T-cell (primary cell): Measurements from ENCODE around the gene NHP2. TPM values are rescaled to one million over a fixed set of nuclear protein-coding genes. Genes with fewer than 3 reads are reported as not detected.

ENCODE experiments used
- ATAC-seq, 4 experiments: fragments of 200-7000 bp in 3 of 4; fragments of 150-1000 bp in 1 of 4; cut with Tn5 transposase; replicated peaks in 1 of 4; 1 replicate in 3 of 4; 2 replicates in 1 of 4; pipeline ENCODE4 v1.10.0; 2021; ENCODE audit warnings: moderate library complexity in 3 of 4, mild to moderate bottlenecking in 2 of 4, moderate number of reproducible peaks in 1 of 4
- CTCF ChIA-PET, 2 donors: fragments of 300-600 bp; sonication (Branson Sonifier 250); formaldehyde crosslinking; loops; one replicate each; lab custom pipeline; 2022; ENCODE audit warnings: antibody characterized with exemption in 2 of 2; lab: Charles Lee
- POLR2A ChIA-PET, 2 donors: fragments of 300-600 bp; sonication (Branson Sonifier 250); formaldehyde crosslinking; loops; one replicate each; lab custom pipeline; 2022; ENCODE audit warnings: antibody characterized with exemption in 2 of 2; lab: Charles Lee
- DNase-seq, 35 experiments: peaks; one replicate each; pipeline versions ENCODE4 v3.0.0 to v3.0.0-alpha.2; 2013 to 2023
- H3K27ac ChIP-seq: one replicate; pipeline ENCODE4 v1.5.1; 2013; ENCODE audit warnings: low read length
- H3K27me3 ChIP-seq, 2 experiments: replicated peaks in 1 of 2; 1 replicate in 1 of 2; 2 replicates in 1 of 2; pipeline versions ENCODE4 v1.6.1 to v1.7.0; 2013; ENCODE audit warnings: low read length in 1 of 2, mixed read lengths in 1 of 2; ENCODE audit not compliant: control insufficient read depth in 2 of 2, insufficient read depth in 2 of 2; ENCODE audit errors: extremely low read depth in 1 of 2
- H3K36me3 ChIP-seq, 2 donors: 1 replicate in 1 of 2; 2 replicates in 1 of 2; pipeline versions ENCODE4 v1.6.1 to v1.7.0; 2013; ENCODE audit warnings: low read length in 1 of 2; ENCODE audit not compliant: control insufficient read depth in 2 of 2, insufficient read depth in 1 of 2; ENCODE audit errors: extremely low read depth in 1 of 2
- H3K4me1 ChIP-seq, 2 experiments: 1 replicate in 1 of 2; 2 replicates in 1 of 2; pipeline versions ENCODE4 v1.6.1 to v1.7.0; 2013; ENCODE audit warnings: low read length in 2 of 2, mixed read lengths in 1 of 2; ENCODE audit not compliant: insufficient read depth in 2 of 2, control insufficient read depth in 1 of 2; ENCODE audit errors: extremely low read depth in 1 of 2
- H3K4me3 ChIP-seq, 2 donors: 1 replicate in 1 of 2; 2 replicates in 1 of 2; pipeline versions ENCODE4 v1.5.1 to v1.7.0; 2013; ENCODE audit warnings: mild to moderate bottlenecking in 2 of 2, low read length in 1 of 2, moderate library complexity in 1 of 2; ENCODE audit not compliant: control insufficient read depth in 1 of 2; ENCODE audit errors: extremely low read depth in 1 of 2
- H3K9me3 ChIP-seq: 2 replicates; pipeline ENCODE4 v1.7.0; 2013
- H3K27ac Mint-ChIP-seq, 2 donors: one replicate each; pipeline ENCODE4 v1.8.0; 2020 to 2021; ENCODE audit warnings: mild to moderate bottlenecking in 2 of 2, mixed read lengths in 2 of 2
- H3K27me3 Mint-ChIP-seq, 2 donors: one replicate each; pipeline ENCODE4 v1.8.0; 2021 to 2022; ENCODE audit warnings: mixed read lengths in 2 of 2
- H3K36me3 Mint-ChIP-seq: one replicate; pipeline ENCODE4 v1.8.0; 2021; ENCODE audit warnings: mixed read lengths
- H3K4me1 Mint-ChIP-seq, 3 donors: one replicate each; pipeline ENCODE4 v1.8.0; 2020 to 2022; ENCODE audit warnings: mixed read lengths in 3 of 3, mild to moderate bottlenecking in 1 of 3
- H3K4me3 Mint-ChIP-seq, 3 donors: one replicate each; pipeline ENCODE4 v1.8.0; 2020 to 2022; ENCODE audit warnings: mild to moderate bottlenecking in 3 of 3, mixed read lengths in 3 of 3, moderate library complexity in 3 of 3
- H3K9me3 Mint-ChIP-seq, 3 donors: one replicate each; pipeline ENCODE4 v1.8.0; 2020 to 2022; ENCODE audit warnings: mixed read lengths in 3 of 3
- WGBS: methylation state at CpG from one replicate; pipeline ENCODE4 v1.1.5; 2013; ENCODE audit warnings: missing lambda C conversion rate; ENCODE audit not compliant: insufficient coverage; 5-methylcytosine and 5-hydroxymethylcytosine counted together
- total RNA-seq, 35 experiments: library from RNA in 6 of 35; stranded (reverse) in 6 of 35; fragments of 120-200 nt in 1 of 35; gene quantifications; one replicate each; pipeline versions ENCODE4 v1.2.1 to v1.2.4 and lab custom pipeline; 2013 to 2026

The NHP2 gene
- total RNA-seq, 5 donors from 2014 or later (not counting 1 experiment from before 2014, with no cell fraction given): 61.2 to 95.6 (median 91.2) TPM

- Histone ChIP-seq H3K4me1 (peaks cover 0 to 2% of the 10 kb centered on the region in 2 experiments), H3K4me3 (no peak overlapping the region), H3K27me3 (no peaks in the 10 kb centered on the region), H3K9me3 (no peaks in the 10 kb centered on the region), H3K36me3 (no peaks in the 10 kb centered on the region), H3K27ac (no peak overlapping the region)
- no peak for DNase-seq
- peaks cover 7 to 8% (median 7%) of the 10 kb centered on the region in 3 donors for H3K4me1 Mint-ChIP-seq
- peak in 2 of 4 experiments; percentile 16 to 42 for ATAC-seq
- H3K27ac Mint-ChIP-seq: peak overlapping the region in 1 of 2 donors; percentile 25
- 5% methylated on average over 3 of the region's 4 CpGs for WGBS
- POLR2A ChIA-PET: interaction anchor here in 1 of 2 donors (0.6 kb wide), 1 partner anchor 8 kb away, joined by 5 read pairs; no protein-coding TSS in a partner anchor
- H3K9me3 Mint-ChIP-seq: no peaks in the 10 kb centered on the region
- no peaks in the 10 kb centered on the region for H3K36me3 Mint-ChIP-seq
- CTCF ChIA-PET: interaction anchor here in 1 of 2 donors (1.0 kb wide), 1 partner anchor 107 kb away, joined by 3 read pairs; no protein-coding TSS in a partner anchor
- H3K4me3 Mint-ChIP-seq: no peak overlapping the region
- peaks cover 9 to 12% of the 10 kb centered on the region in 2 donors for H3K27me3 Mint-ChIP-seq
Measured at GRCh38 chr5:178182158-178182876, 28.6 kb upstream of the NHP2 start.

GRCh38 chr5:178180141-178180863 is 26.6 kb upstream of the NHP2 start:
- ChIA-PET CTCF (no interaction called here), POLR2A (interaction anchor here in 1 of 2 donors (0.5 kb wide), 1 partner anchor 39 kb away, joined by 4 read pairs; no protein-coding TSS in a partner anchor)
- H3K27me3 ChIP-seq: no peaks in the 10 kb centered on the region
- no peak for ATAC-seq
- no peak overlapping the region for H3K4me3 ChIP-seq
- Mint-ChIP-seq H3K4me3 (no peak overlapping the region), H3K4me1 (peaks cover 7 to 8% (median 7%) of the 10 kb centered on the region in 3 donors), H3K36me3 (no peaks in the 10 kb centered on the region), H3K27me3 (peaks cover 9 to 12% of the 10 kb centered on the region in 2 donors), H3K9me3 (no peaks in the 10 kb centered on the region), H3K27ac (no peak overlapping the region)
- peaks cover 0 to 2% of the 10 kb centered on the region in 2 experiments for H3K4me1 ChIP-seq
- H3K36me3 ChIP-seq: no peaks in the 10 kb centered on the region
- no peaks in the 10 kb centered on the region for H3K9me3 ChIP-seq
- WGBS: 90% methylated on average over 2 of the region's 9 CpGs
- H3K27ac ChIP-seq: no peak overlapping the region
- no peak for DNase-seq

GRCh38 chr5:178177569-178177968 is 23.9 kb upstream of the NHP2 start:
- H3K27me3 Mint-ChIP-seq: peaks cover 9 to 12% of the 10 kb centered on the region in 2 donors
- Histone ChIP-seq H3K27me3 (no peaks in the 10 kb centered on the region), H3K27ac (no peak overlapping the region), H3K4me1 (peaks cover 0 to 2% of the 10 kb centered on the region in 2 experiments), H3K9me3 (no peaks in the 10 kb centered on the region), H3K4me3 (no peak overlapping the region), H3K36me3 (no peaks in the 10 kb centered on the region)
- H3K9me3 Mint-ChIP-seq: no peaks in the 10 kb centered on the region
- CTCF ChIA-PET: no interaction called here
- ATAC-seq (no peak), DNase-seq (no peak)
- POLR2A ChIA-PET: no interaction called here
- 83% methylated on average over 5 of the region's 8 CpGs for WGBS
- H3K4me1 Mint-ChIP-seq: peaks cover 7% of the 10 kb centered on the region in 3 donors
- no peak overlapping the region for H3K4me3 Mint-ChIP-seq
- no peaks in the 10 kb centered on the region for H3K36me3 Mint-ChIP-seq
- no peak overlapping the region for H3K27ac Mint-ChIP-seq

- Mint-ChIP-seq H3K36me3 (no peaks in the 10 kb centered on the region), H3K9me3 (no peaks in the 10 kb centered on the region), H3K4me1 (no peaks in the 10 kb centered on the region), H3K4me3 (no peak overlapping the region), H3K27ac (no peak overlapping the region), H3K27me3 (peaks cover 9 to 12% of the 10 kb centered on the region in 2 donors)
- ChIA-PET CTCF (no interaction called here), POLR2A (no interaction called here)
- Histone ChIP-seq H3K27me3 (no peaks in the 10 kb centered on the region), H3K27ac (no peak overlapping the region), H3K36me3 (no peaks in the 10 kb centered on the region), H3K4me1 (no peaks in the 10 kb centered on the region), H3K9me3 (no peaks in the 10 kb centered on the region), H3K4me3 (no peak overlapping the region)
- ATAC-seq (no peak), DNase-seq (no peak)
- 88% methylated on average over 4 of the region's 6 CpGs for WGBS
Measured at GRCh38 chr5:178176791-178177190, 23.1 kb upstream of the NHP2 start.

GRCh38 chr5:178174456-178174855 is 20.8 kb upstream of the NHP2 start:
- ChIA-PET CTCF (interaction anchor here in 1 of 2 donors (0.7 kb wide), 1 partner anchor 11 kb away, joined by 3 read pairs; no protein-coding TSS in a partner anchor), POLR2A (no interaction called here)
- Mint-ChIP-seq H3K27ac (no peak overlapping the region), H3K4me1 (no peaks in the 10 kb centered on the region), H3K27me3 (peaks cover 5 to 6% of the 10 kb centered on the region in 2 donors), H3K9me3 (no peaks in the 10 kb centered on the region), H3K4me3 (no peak overlapping the region), H3K36me3 (no peaks in the 10 kb centered on the region)
- Histone ChIP-seq H3K36me3 (no peaks in the 10 kb centered on the region), H3K9me3 (no peaks in the 10 kb centered on the region), H3K27me3 (no peaks in the 10 kb centered on the region), H3K4me1 (no peaks in the 10 kb centered on the region), H3K27ac (no peak overlapping the region), H3K4me3 (no peak overlapping the region)
- 100% methylated on average over 1 of the region's 3 CpGs for WGBS
- DNase-seq (no peak), ATAC-seq (no peak)

- no peak overlapping the region for H3K27ac Mint-ChIP-seq
- CTCF ChIA-PET: no interaction called here
Measured at GRCh38 chr5:178170455-178170854, 16.8 kb upstream of the NHP2 start.

More at GRCh38 chr5:178170455-178170854, 16.8 kb upstream of the NHP2 start:
- Histone ChIP-seq H3K9me3 (no peaks in the 10 kb centered on the region), H3K36me3 (no peaks in the 10 kb centered on the region), H3K4me3 (no peak overlapping the region), H3K27ac (no peak overlapping the region), H3K27me3 (peaks cover 0 to 5% of the 10 kb centered on the region in 2 experiments), H3K4me1 (no peaks in the 10 kb centered on the region)
- no peak for DNase-seq
- no peaks in the 10 kb centered on the region for H3K4me1 Mint-ChIP-seq
- ATAC-seq: no peak
- H3K36me3 Mint-ChIP-seq: no peaks in the 10 kb centered on the region
- POLR2A ChIA-PET: no interaction called here
- H3K9me3 Mint-ChIP-seq: no peaks in the 10 kb centered on the region
- WGBS: 100% methylated on average over 1 of the region's 2 CpGs
- H3K27me3 Mint-ChIP-seq: no peaks in the 10 kb centered on the region
- H3K4me3 Mint-ChIP-seq: no peak overlapping the region
